Cardiac septum (tissue), 1 donor: ENCODE measurements around the gene STIP1. TPM values are rescaled to one million over a fixed set of nuclear protein-coding genes. Genes with fewer than 3 reads are reported as not detected.

Source experiments
- DNase-seq: peaks from one replicate; pipeline ENCODE4 v3.0.0-alpha.2; 2020; ENCODE audit warnings: low spot score
- intact Hi-C: fragments of 100-400 bp; cut with DNase I; formaldehyde crosslinking; loops from one replicate; pipeline ENCODE4 v1.14.0; 2022
- total RNA-seq: library from RNA; stranded (reverse); fragmentation: NEBNext Ultra II Directional; extraction: Animal tissue kit (Norgen Biotek cat#: 25700); gene quantifications from one replicate; pipeline ENCODE4 v1.2.1, GENCODE V29; 2021
- donor health status: DM: no; HTN: no; CAD: no.

STIP1 gene
- total RNA-seq, 1 donor from 2014 or later, result 86.0 TPM

DNA sequence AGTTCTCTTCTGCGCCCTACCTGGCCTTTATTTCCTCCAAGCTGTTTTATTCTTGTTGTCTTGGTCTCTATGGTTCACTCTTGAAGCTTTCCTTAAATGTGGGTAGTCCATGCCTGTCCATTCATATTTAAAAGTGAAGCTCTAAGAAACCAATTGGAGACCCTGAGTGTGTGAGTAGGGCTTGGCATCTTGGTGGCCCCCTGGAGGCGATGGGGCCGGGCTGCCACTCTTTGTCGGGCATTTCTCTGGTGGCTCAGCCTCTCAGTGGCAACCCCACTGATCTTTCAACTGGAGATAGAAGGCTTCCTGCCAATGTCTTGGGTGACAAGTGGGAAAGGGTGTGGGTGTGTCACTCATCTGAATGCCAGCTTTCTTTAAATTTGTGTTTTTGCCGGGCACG lies 30.9 kb downstream of the STIP1 start:
- no peak for DNase-seq

DNA sequence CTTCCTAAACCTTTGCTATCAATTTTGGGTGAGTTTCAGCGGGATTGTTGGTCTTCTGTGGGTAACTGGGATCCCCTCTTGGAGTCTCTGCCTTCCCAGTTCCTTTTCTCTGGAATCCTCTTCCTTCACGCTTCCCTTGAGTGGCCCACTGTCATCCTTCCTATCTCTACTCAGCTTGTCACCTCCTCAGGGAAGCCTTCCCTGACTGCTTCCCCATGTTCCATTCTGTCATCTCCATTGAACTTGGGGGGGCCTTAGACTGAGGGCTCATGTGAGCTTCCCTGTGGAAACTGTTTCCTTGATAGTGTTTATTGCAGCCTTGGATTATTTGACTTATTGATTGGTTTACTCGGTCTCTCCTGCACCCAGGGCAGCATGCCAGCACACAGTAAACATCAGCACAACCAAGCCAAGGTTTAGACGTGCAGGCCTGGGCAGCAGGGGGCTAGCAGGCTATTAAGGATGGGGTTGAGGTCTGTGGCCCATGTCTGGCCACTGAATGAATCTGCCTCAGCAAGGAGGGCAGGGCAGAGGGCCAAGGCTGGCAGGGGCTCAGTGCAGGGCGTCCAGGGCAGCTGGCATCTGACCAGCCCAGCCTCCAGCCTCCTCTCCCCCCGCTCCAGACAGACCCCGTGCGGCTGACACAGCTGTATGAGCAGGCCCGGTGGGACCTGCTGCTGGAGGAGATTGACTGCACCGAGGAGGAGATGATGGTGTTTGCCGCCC lies 32.8 kb downstream of the STIP1 start:
- DNase-seq, result no peak
- intact Hi-C loops, result no loop called here

More for the DNA sequence above, 30.9 kb downstream of the STIP1 start:
- intact Hi-C loops, result no loop called here

DNA sequence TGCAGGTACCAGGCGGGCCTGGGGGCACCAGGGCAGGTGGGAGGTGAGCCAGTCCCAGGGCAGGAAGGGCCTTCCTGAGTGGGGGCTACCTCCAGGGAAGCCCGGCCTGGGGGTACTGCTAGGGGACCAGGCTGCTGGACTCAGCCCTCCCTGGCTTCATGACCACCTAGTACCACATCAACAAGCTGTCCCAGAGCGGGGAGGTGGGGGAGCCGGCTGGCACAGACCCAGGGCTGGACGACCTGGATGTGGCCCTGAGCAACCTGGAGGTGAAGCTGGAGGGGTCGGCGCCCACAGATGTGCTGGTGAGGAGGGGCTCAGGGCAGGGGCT lies 33.3 kb downstream of the STIP1 start:
- no peak for DNase-seq
- intact Hi-C loops, result no loop called here

DNA sequence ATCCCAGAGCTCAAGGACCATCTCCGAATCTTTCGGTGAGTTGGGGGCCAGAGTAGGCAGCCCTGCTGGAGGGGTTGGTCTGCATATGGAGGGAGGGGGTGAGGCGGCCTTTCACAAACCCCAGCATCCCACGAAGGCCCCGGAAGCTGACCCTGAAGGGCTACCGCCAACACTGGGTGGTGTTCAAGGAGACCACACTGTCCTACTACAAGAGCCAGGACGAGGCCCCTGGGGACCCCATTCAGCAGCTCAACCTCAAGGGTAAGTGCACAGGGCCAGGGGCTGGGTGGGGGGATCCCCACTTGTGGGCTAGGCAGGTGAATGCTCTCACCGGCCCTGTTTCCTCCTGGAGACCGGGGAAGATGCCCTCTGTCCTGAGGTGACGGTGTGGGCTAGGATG lies 33.8 kb downstream of the STIP1 start:
- intact Hi-C loops, result no loop called here

DNA sequence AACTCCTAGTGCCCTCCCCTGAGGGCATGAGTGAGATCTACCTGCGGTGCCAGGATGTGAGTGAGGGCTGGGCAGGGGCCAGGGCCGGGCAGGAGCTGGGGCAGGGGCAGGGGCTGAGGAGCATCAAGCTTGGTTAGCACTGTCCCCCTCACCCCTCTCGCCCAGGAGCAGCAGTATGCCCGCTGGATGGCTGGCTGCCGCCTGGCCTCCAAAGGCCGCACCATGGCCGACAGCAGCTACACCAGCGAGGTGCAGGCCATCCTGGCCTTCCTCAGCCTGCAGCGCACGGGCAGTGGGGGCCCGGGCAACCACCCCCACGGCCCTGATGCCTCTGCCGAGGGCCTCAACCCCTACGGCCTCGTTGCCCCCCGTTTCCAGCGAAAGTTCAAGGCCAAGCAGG lies 34.3 kb downstream of the STIP1 start:
- intact Hi-C loops, result no loop called here
- no peak for DNase-seq

More for the DNA sequence above, 33.8 kb downstream of the STIP1 start:
- no peak for DNase-seq

DNA sequence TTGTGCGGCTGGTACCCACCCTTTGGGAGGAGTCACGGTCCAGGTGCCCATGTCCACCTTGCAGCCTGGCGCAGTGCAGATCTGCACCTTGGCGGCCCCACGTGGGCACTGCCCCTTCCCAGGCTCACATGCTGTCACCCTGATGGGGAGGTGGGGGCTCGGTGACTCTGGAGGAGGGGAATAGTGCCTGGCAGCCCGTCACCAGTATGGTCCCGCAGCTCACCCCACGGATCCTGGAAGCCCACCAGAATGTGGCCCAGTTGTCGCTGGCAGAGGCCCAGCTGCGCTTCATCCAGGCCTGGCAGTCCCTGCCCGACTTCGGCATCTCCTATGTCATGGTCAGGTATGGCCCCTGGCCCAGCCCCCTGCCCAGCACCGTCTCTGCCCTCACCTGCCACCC lies 34.8 kb downstream of the STIP1 start:
- intact Hi-C loops, result no loop called here
- DNase-seq, result no peak

DNA sequence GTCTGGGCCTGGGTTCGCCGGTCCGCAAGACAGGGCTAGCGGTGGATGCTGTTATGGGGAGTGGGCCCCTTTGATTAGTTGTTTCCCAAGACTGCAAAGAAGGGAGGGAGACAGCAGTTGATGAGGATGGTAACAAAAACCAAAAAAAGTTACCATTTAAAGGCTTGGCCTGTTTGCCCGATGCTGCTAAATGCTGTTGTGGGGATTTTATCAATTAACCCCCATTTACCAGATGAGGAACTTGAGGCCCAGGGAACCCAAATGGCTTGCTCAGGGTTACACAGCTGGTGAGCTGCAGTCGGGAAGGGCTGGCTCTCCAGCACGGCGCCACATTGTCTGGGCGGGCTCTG lies 36.7 kb downstream of the STIP1 start:
- intact Hi-C loops, result no loop called here
- DNase-seq, result no peak

DNA sequence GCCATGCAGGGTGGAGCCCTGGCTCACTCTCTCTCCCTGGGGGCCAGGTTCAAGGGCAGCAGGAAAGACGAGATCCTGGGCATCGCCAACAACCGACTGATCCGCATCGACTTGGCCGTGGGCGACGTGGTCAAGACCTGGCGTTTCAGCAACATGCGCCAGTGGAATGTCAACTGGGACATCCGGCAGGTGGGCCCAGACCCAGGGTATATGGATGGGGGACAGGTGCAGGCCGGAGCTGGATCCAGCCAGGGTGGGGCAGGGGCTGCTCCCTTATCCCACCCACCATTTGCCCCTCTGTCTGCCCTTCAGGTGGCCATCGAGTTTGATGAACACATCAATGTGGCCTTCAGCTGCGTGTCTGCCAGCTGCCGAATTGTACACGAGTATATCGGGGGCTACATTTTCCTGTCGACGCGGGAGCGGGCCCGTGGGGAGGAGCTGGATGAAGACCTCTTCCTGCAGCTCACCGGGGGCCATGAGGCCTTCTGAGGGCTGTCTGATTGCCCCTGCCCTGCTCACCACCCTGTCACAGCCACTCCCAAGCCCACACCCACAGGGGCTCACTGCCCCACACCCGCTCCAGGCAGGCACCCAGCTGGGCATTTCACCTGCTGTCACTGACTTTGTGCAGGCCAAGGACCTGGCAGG lies 37.2 kb downstream of the STIP1 start:
- intact Hi-C loops, result no loop called here
- no peak for DNase-seq

DNA sequence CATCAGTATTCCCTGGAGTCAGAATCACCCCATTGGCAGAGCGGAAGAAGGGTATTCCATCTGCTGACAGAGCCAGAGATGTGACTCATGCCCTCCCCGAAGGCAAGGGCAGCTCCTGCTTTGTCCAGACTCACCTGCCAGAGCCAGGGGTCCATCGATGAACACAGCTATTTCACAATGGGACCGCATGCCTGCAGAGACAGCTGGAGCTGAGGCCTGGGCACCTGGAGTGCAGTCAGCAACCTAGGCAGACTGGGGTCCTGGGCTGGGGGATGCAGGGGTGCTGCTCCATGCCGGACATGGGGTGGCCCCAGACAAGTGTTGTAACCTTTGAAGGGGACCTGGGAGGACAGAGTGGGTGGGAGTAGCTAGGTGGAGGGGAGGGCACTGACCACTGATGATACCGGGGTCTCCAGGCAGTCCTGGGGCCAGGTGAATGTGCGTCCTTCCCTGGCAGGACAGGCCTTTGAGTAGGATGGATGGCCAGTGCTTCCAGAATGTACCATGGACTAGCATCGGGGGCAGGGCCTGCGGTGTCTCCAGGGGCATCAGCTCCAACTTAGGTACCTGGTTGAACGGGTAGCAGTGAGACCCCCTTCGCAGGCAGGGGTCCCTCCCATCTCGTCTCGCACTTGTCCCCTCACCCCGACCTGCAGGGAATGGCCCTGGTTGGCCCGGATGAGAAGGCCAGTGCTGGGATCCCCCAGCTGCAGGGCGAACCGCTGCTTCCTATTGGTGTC lies 38.4 kb downstream of the STIP1 start:
- DNase-seq, result no peak
- intact Hi-C loops, result no loop called here

DNA sequence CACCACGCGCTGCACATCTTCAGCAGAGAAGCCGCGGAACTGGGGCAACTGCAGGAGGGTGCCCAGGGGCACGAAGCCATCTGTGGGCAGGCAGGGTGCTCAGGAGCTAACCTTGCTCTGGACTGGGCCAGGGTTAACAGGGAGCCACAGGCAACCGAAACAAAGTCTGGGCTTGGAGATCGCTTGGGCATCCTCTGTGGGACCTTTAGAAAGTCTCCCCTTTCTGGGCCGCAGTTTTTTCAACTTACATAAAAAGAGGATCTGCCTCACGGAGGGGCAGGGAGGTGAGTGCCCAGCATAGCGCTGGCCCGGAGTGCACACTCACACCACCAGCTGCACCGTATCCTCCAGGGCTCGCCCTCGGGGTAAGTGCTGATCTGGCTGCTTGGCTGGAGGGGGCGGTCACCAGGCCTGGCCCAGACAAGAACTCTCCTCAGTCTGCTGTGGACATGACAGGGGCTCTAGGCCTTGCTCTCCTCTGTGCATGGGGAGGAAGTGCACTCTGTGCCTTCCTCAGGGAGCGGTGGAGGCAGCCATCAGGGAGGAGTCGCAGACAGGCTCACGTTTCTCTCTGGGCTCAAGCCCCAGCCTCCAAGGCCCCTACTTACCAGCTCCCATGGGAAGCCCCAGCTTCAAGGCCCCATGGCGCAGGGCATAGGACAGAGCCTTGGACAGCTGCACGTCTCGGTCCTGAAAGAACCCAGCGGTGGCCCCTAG lies 39.1 kb downstream of the STIP1 start:
- intact Hi-C loops, result no loop called here
- no peak for DNase-seq

DNA sequence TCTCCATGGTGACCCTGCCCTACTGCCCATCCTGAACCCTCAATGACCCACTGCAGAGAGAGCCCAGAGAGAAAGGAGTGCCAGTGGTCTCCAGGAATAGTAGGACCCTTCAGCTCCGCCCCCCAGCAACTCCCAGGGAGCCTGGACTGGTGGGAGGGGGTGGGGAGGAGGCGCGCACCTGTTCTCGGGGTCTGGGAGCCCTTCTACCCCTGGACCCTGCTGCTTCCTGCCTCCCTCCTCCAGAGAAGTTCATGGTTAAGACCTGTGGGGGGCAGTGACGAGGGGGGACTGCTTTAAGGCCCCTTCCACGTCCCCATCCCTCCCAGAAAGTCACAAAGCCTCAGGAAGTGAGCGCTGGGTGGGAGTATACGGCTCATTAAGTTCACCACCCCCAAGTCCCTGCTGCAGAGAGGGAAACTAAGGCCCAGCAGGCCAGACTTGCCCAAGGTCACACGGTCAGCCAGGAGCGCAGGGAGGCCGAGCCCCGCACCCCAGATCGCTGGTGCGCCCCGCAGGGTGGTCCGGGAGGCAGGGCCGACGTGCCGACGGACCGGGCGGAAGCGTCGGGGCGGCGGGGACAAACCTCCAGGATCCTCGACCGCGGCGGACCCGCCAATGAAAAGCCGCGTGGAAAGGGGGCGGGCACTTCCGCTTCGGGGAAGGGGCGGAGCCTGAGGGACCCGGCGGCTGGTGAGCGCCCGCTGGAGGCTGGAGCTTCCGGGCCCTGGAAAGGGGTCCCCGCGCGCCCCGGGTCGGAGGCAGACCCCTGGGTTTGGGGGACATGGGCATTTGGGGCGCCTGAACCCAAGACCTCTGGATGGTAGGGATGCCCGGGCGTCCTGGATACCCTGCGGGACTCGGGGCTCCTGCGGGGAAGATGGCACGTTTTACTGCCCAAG lies 39.9 kb downstream of the STIP1 start, which contains the start of the genes NUDT22 and TRPT1:
NUDT22 (plus strand) TSS at position 667 of the 899 bp plus-strand sequence. CDS start 379 bp downstream, outside the sequence.
TRPT1 (minus strand) TSS at position 579 of the 899 bp plus-strand sequence; CDS start at position 253, 326 bp downstream.
- intact Hi-C loops, result loop anchor here (1.0 kb wide), 1 partner anchor 43 kb away; no protein-coding TSS in a partner anchor
- peak; percentile 98 for DNase-seq

DNA sequence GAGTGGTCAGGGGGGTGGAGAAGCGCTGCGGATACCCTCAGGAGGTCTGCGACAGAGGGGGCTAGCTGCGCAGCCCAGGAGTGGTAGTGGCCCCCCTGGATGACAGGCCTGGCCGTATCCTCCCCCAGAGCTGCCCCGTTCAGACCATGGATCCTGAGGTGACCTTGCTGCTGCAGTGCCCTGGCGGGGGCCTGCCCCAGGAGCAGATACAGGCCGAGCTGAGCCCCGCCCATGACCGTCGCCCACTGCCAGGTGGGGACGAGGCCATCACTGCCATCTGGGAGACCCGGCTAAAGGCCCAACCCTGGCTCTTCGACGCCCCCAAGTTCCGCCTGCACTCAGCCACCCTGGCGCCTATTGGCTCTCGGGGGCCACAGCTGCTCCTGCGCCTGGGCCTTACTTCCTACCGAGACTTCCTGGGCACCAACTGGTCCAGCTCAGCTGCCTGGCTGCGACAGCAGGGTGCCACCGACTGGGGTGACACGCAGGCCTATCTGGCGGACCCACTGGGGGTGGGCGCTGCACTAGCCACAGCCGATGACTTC lies 40.6 kb downstream of the STIP1 start:
- peak; percentile 84 for DNase-seq
- intact Hi-C loops, result loop anchor here (1.0 kb wide), 1 partner anchor 43 kb away; no protein-coding TSS in a partner anchor

DNA sequence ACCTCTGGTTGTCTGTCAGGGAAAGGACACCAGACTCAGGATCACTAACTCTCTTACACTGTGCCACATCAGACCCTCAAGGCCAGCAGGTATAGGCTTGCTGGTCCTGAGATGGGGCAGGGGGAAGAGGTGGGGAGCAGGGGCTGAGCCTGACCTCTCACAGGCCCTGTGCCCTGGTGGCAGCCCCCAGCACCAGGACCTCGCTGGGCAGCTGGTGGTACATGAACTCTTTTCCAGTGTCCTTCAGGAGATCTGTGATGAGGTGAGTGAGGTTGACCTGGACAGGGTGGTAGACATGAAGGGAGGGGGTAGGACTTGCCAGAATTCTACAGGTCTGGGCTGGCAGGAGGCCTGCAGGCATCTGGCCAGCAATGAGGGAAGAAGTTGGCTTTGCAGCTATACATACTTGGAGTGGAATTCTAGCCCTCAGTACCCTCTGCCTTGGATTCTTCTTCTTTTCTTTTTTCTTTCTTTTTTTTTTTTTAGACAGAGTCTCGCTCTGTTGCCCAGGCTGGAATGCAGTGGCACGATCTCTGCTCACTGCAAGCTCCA lies 41.5 kb downstream of the STIP1 start:
- intact Hi-C loops, result no loop called here
- DNase-seq, result no peak

DNA sequence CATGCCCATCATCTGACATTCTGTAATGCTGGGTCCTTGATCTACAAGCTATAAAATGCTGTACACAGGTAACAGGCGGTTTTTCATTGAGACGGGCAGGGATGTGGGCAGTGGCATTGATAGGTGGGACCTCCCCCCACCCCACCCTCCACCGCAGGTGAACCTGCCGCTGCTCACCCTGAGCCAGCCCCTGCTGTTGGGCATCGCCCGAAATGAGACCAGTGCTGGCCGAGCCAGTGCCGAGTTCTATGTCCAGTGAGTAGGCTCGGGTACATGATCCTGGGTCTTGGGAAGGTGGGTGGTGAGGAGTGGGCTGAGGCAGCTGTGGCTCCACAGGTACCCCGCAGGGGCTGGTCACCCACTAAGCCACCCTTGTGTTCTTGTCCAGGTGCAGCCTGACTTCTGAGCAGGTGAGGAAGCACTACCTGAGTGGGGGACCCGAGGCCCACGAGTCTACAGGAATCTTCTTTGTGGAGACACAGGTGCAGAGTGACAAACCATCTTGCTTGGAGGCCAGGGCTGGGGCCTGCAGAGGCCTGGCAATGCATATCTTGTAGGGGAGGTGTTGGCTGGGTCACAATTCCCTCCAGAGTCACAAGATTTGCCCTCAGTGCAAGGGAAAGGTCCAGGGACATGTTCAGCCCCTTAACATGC lies 43.2 kb downstream of the STIP1 start:
- intact Hi-C loops, result no loop called here

DNA sequence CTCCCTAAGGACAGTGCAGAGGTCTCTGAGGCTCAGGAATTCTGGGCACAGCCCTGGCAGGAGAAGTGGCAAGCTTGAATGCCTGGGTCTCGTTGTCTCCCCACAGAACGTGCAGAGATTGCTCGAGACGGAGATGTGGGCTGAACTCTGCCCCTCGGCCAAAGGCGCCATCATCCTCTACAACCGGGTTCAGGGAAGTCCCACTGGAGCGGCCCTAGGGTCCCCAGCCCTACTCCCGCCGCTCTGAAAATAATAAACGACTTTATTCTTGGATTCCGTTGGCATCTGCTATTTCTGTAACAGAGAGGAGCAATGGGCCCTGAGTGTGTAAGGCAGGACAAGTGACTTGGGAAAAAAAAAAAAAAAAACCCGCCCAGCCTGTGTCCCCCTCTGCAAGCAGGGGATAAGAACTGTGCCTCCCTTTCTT lies 43.8 kb downstream of the STIP1 start:
- DNase-seq, result no peak
- intact Hi-C loops, result loop anchor here (5.0 kb wide), 1 partner anchor 42 kb away; the partner anchor contains the start of gene STIP1

More for the DNA sequence above, 43.2 kb downstream of the STIP1 start:
- DNase-seq, result no peak

DNA sequence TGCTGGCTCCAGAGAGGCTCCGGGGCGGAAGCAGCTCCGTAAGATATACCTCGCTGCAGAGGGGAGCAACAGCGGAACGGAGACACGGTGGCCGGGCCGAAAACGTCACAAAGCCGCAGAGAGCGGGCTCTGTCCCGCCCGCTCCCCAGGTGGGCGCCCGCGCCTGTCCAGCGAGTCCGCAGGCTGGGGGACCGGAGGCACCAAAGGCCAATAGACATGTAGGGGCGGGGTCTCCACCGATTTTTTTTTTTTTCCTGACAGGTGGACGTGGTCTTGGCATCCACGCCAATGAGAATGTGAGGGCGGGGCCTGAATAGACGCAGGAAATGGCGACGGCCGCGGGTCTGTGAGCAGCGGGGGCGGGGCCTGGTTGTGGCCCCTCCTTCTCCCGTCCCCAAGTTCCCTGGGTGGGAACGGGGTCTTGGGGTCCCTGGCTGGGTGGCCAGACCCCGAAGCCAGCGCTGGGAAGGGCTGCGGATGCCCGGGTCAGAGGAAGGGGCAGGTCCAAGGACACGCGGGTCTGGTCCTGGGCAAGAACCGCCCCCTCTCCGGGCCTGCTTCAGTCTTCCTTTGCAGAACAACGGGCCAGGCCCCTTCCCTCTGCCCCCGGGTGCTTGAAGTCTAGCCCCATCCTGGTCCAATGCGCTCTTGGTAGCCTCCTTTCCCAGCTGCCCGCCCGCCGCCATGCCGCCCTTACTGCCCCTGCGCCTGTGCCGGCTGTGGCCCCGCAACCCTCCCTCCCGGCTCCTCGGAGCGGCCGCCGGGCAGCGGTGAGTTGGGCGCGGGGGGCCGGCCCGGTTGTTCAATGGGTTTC lies 44.4 kb downstream of the STIP1 start, which contains the start of gene DNAJC4:
DNAJC4 (plus strand) TSS at position 378 of the 814 bp plus-strand sequence; CDS start at position 685, 307 bp downstream.
- intact Hi-C loops, result loop anchor here (5.0 kb wide), 1 partner anchor 43 kb away; the partner anchor contains the start of gene STIP1
- peak; percentile 98 for DNase-seq

DNA sequence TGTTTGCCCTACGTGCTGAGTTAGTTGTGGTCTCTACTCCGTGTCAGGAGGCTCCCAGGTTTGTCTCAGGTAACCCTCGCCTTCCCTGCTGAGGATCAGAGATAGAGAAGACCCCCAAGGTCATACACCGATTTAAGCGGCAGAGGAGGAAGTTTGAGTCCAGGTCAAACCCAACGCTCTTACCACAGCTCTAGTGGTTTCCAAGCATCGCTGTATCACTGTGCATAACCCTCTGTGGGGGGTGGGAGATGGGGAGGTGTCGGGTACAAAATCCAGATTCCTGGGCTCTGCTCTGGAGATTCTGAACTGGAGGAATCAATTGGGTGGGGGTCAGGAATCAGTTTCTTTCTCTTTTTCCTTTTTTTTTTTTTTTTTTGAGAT lies 45.0 kb downstream of the STIP1 start:
- intact Hi-C loops, result loop anchor here (5.0 kb wide), 1 partner anchor 44 kb away; the partner anchor contains the start of gene STIP1
- no peak for DNase-seq
